IMR-90 (cell line): ENCODE measurements around the gene PLA2G1B. TPM values are rescaled to one million over a fixed set of nuclear protein-coding genes. Genes with fewer than 3 reads are reported as not detected.

Source experiments
- ATAC-seq: fragments of 200-7000 bp; cut with Tn5 transposase; 2 replicates; pipeline ENCODE4 v1.9.1; 2020; ENCODE audit warnings: low read depth, mild to moderate bottlenecking, moderate library complexity
- BruUV-seq: library from RNA; stranded (reverse); fragments of 400-500 nt; replicated peaks from 2 replicates; lab custom pipeline; 2021; lab: Mats Ljungman, UMichigan
- CTCF ChIA-PET: fragments of 300-600 bp; formaldehyde crosslinking; extraction: SDS; loops from one replicate; lab custom pipeline; 2021; ENCODE audit warnings: antibody characterized with exemption; lab: Yijun Ruan, JAX
- POLR2A ChIA-PET: fragments of 300-600 bp; sonication (Branson Sonifier 250); formaldehyde crosslinking; loops from one replicate; lab custom pipeline; 2022; ENCODE audit warnings: antibody characterized with exemption; ENCODE audit not compliant: unreplicated experiment; lab: Charles Lee
- DNase-seq: peaks from one replicate; pipeline ENCODE4 v3.0.0; 2013
- H2AFZ ChIP-seq: replicated peaks from 2 replicates; pipeline ENCODE3; 2013; ENCODE audit warnings: low read length, mild to moderate bottlenecking; ENCODE audit not compliant: poor library complexity
- H2AK5ac ChIP-seq: 2 replicates; pipeline ENCODE4 v1.6.1; 2013; ENCODE audit warnings: low read depth, low read length, inconsistent platforms
- H2AK9ac ChIP-seq: replicated peaks from 2 replicates; pipeline ENCODE3; 2013; ENCODE audit warnings: mild to moderate bottlenecking, low read depth, low read length, moderate library complexity; ENCODE audit not compliant: poor library complexity
- H2BK120ac ChIP-seq: 2 replicates; pipeline ENCODE4 v1.6.1; 2013; ENCODE audit warnings: low read depth, low read length, inconsistent platforms
- H2BK15ac ChIP-seq: 3 replicates; pipeline ENCODE4 v1.6.1; 2013; ENCODE audit warnings: low read depth, low read length, inconsistent platforms
- H2BK20ac ChIP-seq: 2 replicates; pipeline ENCODE4 v1.6.1; 2013; ENCODE audit warnings: low read depth, mild to moderate bottlenecking, inconsistent platforms, low read length, moderate library complexity
- H2BK5ac ChIP-seq: 2 replicates; pipeline ENCODE4 v1.6.1; 2013; ENCODE audit warnings: mild to moderate bottlenecking, low read depth, low read length, inconsistent platforms; ENCODE audit not compliant: poor library complexity, severe bottlenecking
- H3K14ac ChIP-seq: replicated peaks from 2 replicates; pipeline ENCODE4 v1.6.1; 2013; ENCODE audit warnings: low read depth, low read length, inconsistent platforms
- H3K18ac ChIP-seq: 2 replicates; pipeline ENCODE4 v1.6.1; 2013; ENCODE audit warnings: low read depth, low read length, control low read depth
- H3K23ac ChIP-seq: 2 replicates; pipeline ENCODE4 v1.6.1; 2013; ENCODE audit warnings: low read depth, low read length, inconsistent platforms
- H3K27ac ChIP-seq: 2 replicates; pipeline ENCODE4 v1.5.1; 2013; ENCODE audit warnings: mild to moderate bottlenecking, control low read depth, low read length; ENCODE audit not compliant: insufficient read depth
- H3K27me3 ChIP-seq: 2 replicates; pipeline ENCODE4 v1.6.1; 2013; ENCODE audit warnings: low read length; ENCODE audit not compliant: control insufficient read depth, insufficient read depth
- H3K36me3 ChIP-seq: 2 replicates; pipeline ENCODE4 v1.6.1; 2013; ENCODE audit warnings: low read length, mixed read lengths; ENCODE audit not compliant: control insufficient read depth, insufficient read depth
- H3K4ac ChIP-seq: 2 replicates; pipeline ENCODE4 v1.6.1; 2013; ENCODE audit warnings: low read depth, low read length, inconsistent platforms
- H3K4me1 ChIP-seq: 2 replicates; pipeline ENCODE4 v1.6.1; 2013; ENCODE audit warnings: low read length, mixed read lengths; ENCODE audit not compliant: control insufficient read depth, insufficient read depth
- H3K4me2 ChIP-seq: 2 replicates; pipeline ENCODE4 v1.6.1; 2013; ENCODE audit warnings: low read depth, mild to moderate bottlenecking, control low read depth, low read length, moderate library complexity
- H3K4me3 ChIP-seq: 2 replicates; pipeline ENCODE4 v1.5.1; 2013; ENCODE audit warnings: low read depth, mild to moderate bottlenecking, control low read depth, low read length, moderate library complexity; ENCODE audit not compliant: insufficient read depth
- H3K56ac ChIP-seq: 2 replicates; pipeline ENCODE4 v1.6.1; 2013; ENCODE audit warnings: low read length, inconsistent platforms; ENCODE audit not compliant: insufficient read depth; ENCODE audit errors: extremely low read depth
- H3K79me1 ChIP-seq, 2 experiments: 2 replicates each; pipeline ENCODE4 v1.6.1; 2013; ENCODE audit warnings: low read length in 2 of 2, inconsistent platforms in 1 of 2, low read depth in 1 of 2
- H3K9ac ChIP-seq: 2 replicates; pipeline ENCODE4 v1.6.1; 2013; ENCODE audit warnings: low read depth, low read length, control low read depth
- H3K9me1 ChIP-seq: 2 replicates; pipeline ENCODE4 v1.6.1; 2013; ENCODE audit warnings: low read length, inconsistent platforms; ENCODE audit not compliant: insufficient read depth
- H3K9me3 ChIP-seq: 2 replicates; pipeline ENCODE4 v1.6.1; 2013; ENCODE audit warnings: low read length; ENCODE audit not compliant: control insufficient read depth, insufficient read depth
- H4K20me1 ChIP-seq: 2 replicates; pipeline ENCODE4 v1.6.1; 2013; ENCODE audit warnings: low read length, inconsistent platforms; ENCODE audit not compliant: insufficient read depth
- H4K5ac ChIP-seq: 2 replicates; pipeline ENCODE4 v1.6.1; 2013; ENCODE audit warnings: mild to moderate bottlenecking, low read depth, low read length, control low read depth
- H4K8ac ChIP-seq, 2 experiments: 2 replicates each; pipeline ENCODE4 v1.6.1; 2013; ENCODE audit warnings: low read depth in 2 of 2, low read length in 2 of 2, control low read depth in 1 of 2, inconsistent platforms in 1 of 2
- H4K91ac ChIP-seq: 2 replicates; pipeline ENCODE4 v1.6.1; 2013; ENCODE audit warnings: low read depth, low read length, inconsistent platforms; ENCODE audit not compliant: insufficient read depth
- BHLHE40 ChIP-seq: fragments of 150-350 bp; IDR thresholded peaks from 2 replicates; pipeline ENCODE4 v1.6.1; 2016; ENCODE audit warnings: mild to moderate bottlenecking, low read depth, low read length
- CHD1 ChIP-seq: IDR thresholded peaks from 2 replicates; pipeline ENCODE4 v1.6.1; 2012; ENCODE audit warnings: low read depth, low read length, improper control_type of control experiment
- CTCF ChIP-seq: conservative IDR thresholded peaks from 2 replicates; pipeline ENCODE4 v1.5.1; 2012; ENCODE audit warnings: mild to moderate bottlenecking, low read depth, low read length, improper control_type of control experiment
- FOS ChIP-seq: fragments of 150-350 bp; IDR thresholded peaks from 2 replicates; pipeline ENCODE4 v1.6.1; 2016; ENCODE audit warnings: low read depth, low read length
- MAFK ChIP-seq: IDR thresholded peaks from 2 replicates; pipeline ENCODE4 v1.6.1; 2012; ENCODE audit warnings: low read depth, low read length, improper control_type of control experiment
- MAZ ChIP-seq: IDR thresholded peaks from 2 replicates; pipeline ENCODE4 v1.6.1; 2012; ENCODE audit warnings: low read depth, mild to moderate bottlenecking, low read length, improper control_type of control experiment, moderate library complexity, borderline replicate concordance
- MXI1 ChIP-seq: IDR thresholded peaks from 2 replicates; pipeline ENCODE4 v1.6.1; 2012; ENCODE audit warnings: low read depth, mild to moderate bottlenecking, low read length, moderate library complexity, borderline replicate concordance
- NFE2L2 ChIP-seq: fragments of 150-350 bp; IDR thresholded peaks from 2 replicates; pipeline ENCODE4 v1.6.1; 2016; ENCODE audit warnings: low read depth, mild to moderate bottlenecking, low read length
- POLR2A ChIP-seq: IDR thresholded peaks from 2 replicates; pipeline ENCODE4 v1.6.1; 2012; ENCODE audit warnings: mild to moderate bottlenecking, low read depth, low read length
- RAD21 ChIP-seq: IDR thresholded peaks from 2 replicates; pipeline ENCODE4 v1.6.1; 2012; ENCODE audit warnings: low read length, improper control_type of control experiment
- RCOR1 ChIP-seq: IDR thresholded peaks from 2 replicates; pipeline ENCODE4 v1.6.1; 2012; ENCODE audit warnings: mild to moderate bottlenecking, low read length, improper control_type of control experiment; ENCODE audit not compliant: insufficient replicate concordance
- RFX5 ChIP-seq: IDR thresholded peaks from 2 replicates; pipeline ENCODE4 v1.8.0; 2012; ENCODE audit warnings: low read depth, mild to moderate bottlenecking, low read length, moderate library complexity
- SMC3 ChIP-seq: fragments of 150-350 bp; IDR thresholded peaks from 2 replicates; pipeline ENCODE4 v1.6.1; 2016; ENCODE audit warnings: low read depth, mild to moderate bottlenecking, antibody characterized with exemption, low read length, moderate library complexity
- WGBS, 2 experiments: methylation state at CpG; one replicate each; pipeline versions ENCODE4 v1.1.5 to v1.1.7; 2013; ENCODE audit warnings: missing lambda C conversion rate in 2 of 2; ENCODE audit not compliant: insufficient read length in 1 of 2; ENCODE audit errors: extremely low coverage in 2 of 2; 5-methylcytosine and 5-hydroxymethylcytosine counted together
- dilution Hi-C: fragments of 300-500 bp; cut with HindIII; formaldehyde crosslinking; loops from one replicate; pipeline ENCODE4 v1.14.3; 2018; ENCODE audit warnings: low sequenced_read_pairs; ENCODE audit not compliant: unreplicated experiment
- in situ Hi-C: fragments of 300-500 bp; cut with MboI; formaldehyde crosslinking; loops from 3 replicates; pipeline ENCODE4 v1.14.3; 2019; ENCODE audit warnings: low sequenced_read_pairs, inconsistent platforms, mixed read lengths
- intact Hi-C: fragments of 100-400 bp; cut with micrococcal nuclease; formaldehyde crosslinking; loops from 2 replicates; pipeline ENCODE4 v1.10.0; 2022
- polyA plus RNA-seq, 3 experiments: library from polyadenylated mRNA; depleted of rRNA; stranded (reverse); fragments of >200 nt; gene quantifications; 2 replicates each; pipeline ENCODE4 v1.2.3, GENCODE V29; 2012; ENCODE audit warnings: low replicate concordance in 1 of 3
- total RNA-seq: library from RNA; depleted of rRNA; stranded (reverse); fragments of >200 nt; gene quantifications from 2 replicates; pipeline ENCODE4 v1.2.3, GENCODE V29; 2012
- TF ChIP-seq, protein P1 (sequence below): fragments of 150-350 bp; IDR thresholded peaks from 2 replicates; pipeline ENCODE4 v1.6.1; 2016; ENCODE audit warnings: low read depth, mild to moderate bottlenecking, low read length, moderate library complexity, borderline replicate concordance
- TF ChIP-seq, protein P2 (sequence below): fragments of 150-350 bp; IDR thresholded peaks from 2 replicates; pipeline ENCODE4 v1.6.1; 2017; ENCODE audit warnings: mild to moderate bottlenecking, antibody characterized with exemption, low read length, low read depth

Gene PLA2G1B
- total and polyA plus RNA-seq, 2 of the 4 experiments (the other 2 are of a cell fraction): not detected

DNA sequence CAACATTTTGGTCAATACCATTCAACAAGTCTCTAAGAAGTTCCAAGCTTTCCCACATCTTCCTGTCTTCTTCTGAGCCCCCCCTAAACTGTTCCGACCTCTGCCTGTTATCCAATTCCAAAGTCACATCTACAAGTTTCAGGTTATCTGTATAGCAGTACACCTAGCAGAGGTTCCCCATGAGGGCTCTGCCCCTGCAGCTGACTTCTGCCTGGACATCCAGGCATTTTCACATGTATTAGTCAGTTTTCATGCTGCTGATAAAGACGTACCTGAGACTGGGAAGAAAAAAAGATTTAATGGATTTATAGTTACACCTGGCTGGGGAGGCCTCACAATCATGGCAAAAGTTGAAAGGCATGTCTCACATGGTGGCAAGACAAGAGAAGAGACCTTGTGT, 10.2 kb upstream of the PLA2G1B start:
- Histone ChIP-seq H3K9me1 (no peaks in the 10 kb centered on the region), H3K4me3 (no peak overlapping the region), H2AK9ac (no peak overlapping the region), H3K4me1 (no peaks in the 10 kb centered on the region), H2AFZ (no peak overlapping the region), H2BK15ac (no peak overlapping the region), H3K4ac (no peak overlapping the region), H4K91ac (no peak overlapping the region), H2BK120ac (no peak overlapping the region), H3K56ac (no peak overlapping the region), H3K79me1 (no peaks in the 10 kb centered on the region), H3K27ac (no peak overlapping the region), H3K14ac (no peak overlapping the region), H3K4me2 (no peak overlapping the region), H4K20me1 (no peaks in the 10 kb centered on the region), H3K23ac (no peak overlapping the region), H3K27me3 (peaks cover 11% of the 10 kb centered on the region), H4K5ac (no peak overlapping the region), H3K9me3 (peaks cover 8% of the 10 kb centered on the region), H3K36me3 (no peaks in the 10 kb centered on the region), H2BK5ac (no peak overlapping the region), H3K18ac (no peak overlapping the region), H2BK20ac (no peak overlapping the region), H4K8ac (no peak overlapping the region), H3K9ac (no peak overlapping the region), H2AK5ac (no peak overlapping the region)
- POLR2A ChIA-PET: no interaction called here
- ATAC-seq (no peak), DNase-seq (no peak)
- dilution Hi-C loops: no loop called here
- intact Hi-C loops: no loop called here
- in situ Hi-C loops: loop anchor here (25.0 kb wide), 1 partner anchor 100 kb away; the partner anchor contains the start of genes COX6A1, GATC and TRIAP1
- no TSS peak for BruUV-seq
- TF ChIP-seq MXI1: no peak
- no peak for TF ChIP-seq NFE2L2
- TF ChIP-seq, protein P1, sequence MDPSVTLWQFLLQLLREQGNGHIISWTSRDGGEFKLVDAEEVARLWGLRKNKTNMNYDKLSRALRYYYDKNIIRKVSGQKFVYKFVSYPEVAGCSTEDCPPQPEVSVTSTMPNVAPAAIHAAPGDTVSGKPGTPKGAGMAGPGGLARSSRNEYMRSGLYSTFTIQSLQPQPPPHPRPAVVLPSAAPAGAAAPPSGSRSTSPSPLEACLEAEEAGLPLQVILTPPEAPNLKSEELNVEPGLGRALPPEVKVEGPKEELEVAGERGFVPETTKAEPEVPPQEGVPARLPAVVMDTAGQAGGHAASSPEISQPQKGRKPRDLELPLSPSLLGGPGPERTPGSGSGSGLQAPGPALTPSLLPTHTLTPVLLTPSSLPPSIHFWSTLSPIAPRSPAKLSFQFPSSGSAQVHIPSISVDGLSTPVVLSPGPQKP: no peak
- TF ChIP-seq RFX5: no peak
- no peak for TF ChIP-seq BHLHE40
- TF ChIP-seq MAFK: no peak
- TF ChIP-seq RCOR1: no peak
- no peak for TF ChIP-seq POLR2A
- TF ChIP-seq FOS: no peak
- no peak for TF ChIP-seq SMC3
- no peak for TF ChIP-seq MAZ
- TF ChIP-seq CHD1: no peak
- TF ChIP-seq CTCF: no peak
- TF ChIP-seq, protein P2, sequence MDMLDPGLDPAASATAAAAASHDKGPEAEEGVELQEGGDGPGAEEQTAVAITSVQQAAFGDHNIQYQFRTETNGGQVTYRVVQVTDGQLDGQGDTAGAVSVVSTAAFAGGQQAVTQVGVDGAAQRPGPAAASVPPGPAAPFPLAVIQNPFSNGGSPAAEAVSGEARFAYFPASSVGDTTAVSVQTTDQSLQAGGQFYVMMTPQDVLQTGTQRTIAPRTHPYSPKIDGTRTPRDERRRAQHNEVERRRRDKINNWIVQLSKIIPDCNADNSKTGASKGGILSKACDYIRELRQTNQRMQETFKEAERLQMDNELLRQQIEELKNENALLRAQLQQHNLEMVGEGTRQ: no peak
- TF ChIP-seq RAD21: no peak
- CTCF ChIA-PET: no interaction called here
- WGBS, 2 experiments: no CpG with 5 or more reads among the region's 2 CpGs
